GM18909 (cell line): ENCODE results near the gene FAM161B.
"Not testable (repeated sequence)": the region's sequence is repeated elsewhere in the genome, so short reads cannot be mapped to it uniquely, and the experiment has no call there.

Experiments used
- ATAC-seq: cut with Tn5 transposase; IDR thresholded peaks from one replicate; pipeline ENCODE4 v1.9.1; 2021; ENCODE audit warnings: mild to moderate bottlenecking; ENCODE audit not compliant: unreplicated experiment, poor library complexity

Gene FAM161B

GRCh38 chr14:73945159-73945670 is 4.7 kb downstream of the FAM161B start:
- ATAC-seq = no peak

- no peak for ATAC-seq
Observed at GRCh38 chr14:73944432-73945158, 5.3 kb downstream of the FAM161B start.

- no peak for ATAC-seq
Observed at GRCh38 chr14:73943083-73943482, 6.8 kb downstream of the FAM161B start.

- no peak for ATAC-seq
Observed at GRCh38 chr14:73942180-73942579, 7.7 kb downstream of the FAM161B start.

GRCh38 chr14:73937012-73937411 is 12.9 kb downstream of the FAM161B start:
- ATAC-seq = no peak

- ATAC-seq = no peak
Observed at GRCh38 chr14:73936548-73936947, 13.3 kb downstream of the FAM161B start.

- ATAC-seq = no peak
Observed at GRCh38 chr14:73935666-73936065, 14.2 kb downstream of the FAM161B start.

- ATAC-seq = no peak
Observed at GRCh38 chr14:73924337-73924736, 25.6 kb downstream of the FAM161B start.

GRCh38 chr14:73919457-73919856 is 30.4 kb downstream of the FAM161B start:
- not testable (repeated sequence) for ATAC-seq

GRCh38 chr14:73916324-73916723 is 33.6 kb downstream of the FAM161B start:
- no peak for ATAC-seq

GRCh38 chr14:73913256-73913655 is 36.6 kb downstream of the FAM161B start:
- ATAC-seq = no peak

GRCh38 chr14:73909681-73910080 is 40.2 kb downstream of the FAM161B start:
- ATAC-seq = no peak

GRCh38 chr14:73903028-73903427 is 46.9 kb downstream of the FAM161B start:
- no peak for ATAC-seq

GRCh38 chr14:73896521-73896920 is 53.4 kb downstream of the FAM161B start:
- no peak for ATAC-seq

- ATAC-seq = no peak
Observed at GRCh38 chr14:73895939-73896338, 54.0 kb downstream of the FAM161B start.

- ATAC-seq = not testable (repeated sequence)
Observed at GRCh38 chr14:73894180-73894687, 55.7 kb downstream of the FAM161B start.

GRCh38 chr14:73889376-73889775 is 60.5 kb downstream of the FAM161B start:
- no peak for ATAC-seq

GRCh38 chr14:73888971-73889370 is 60.9 kb downstream of the FAM161B start:
- ATAC-seq = no peak

GRCh38 chr14:73888460-73888725 is 61.5 kb downstream of the FAM161B start:
- ATAC-seq = no peak

GRCh38 chr14:73887694-73888459 is 62.0 kb downstream of the FAM161B start:
- ATAC-seq = no peak

- ATAC-seq = no peak
Observed at GRCh38 chr14:73887318-73887616, 62.6 kb downstream of the FAM161B start.
